Natural killer cell (primary cell): Measurements from ENCODE around the gene RPS27A. TPM values are rescaled to one million over a fixed set of nuclear protein-coding genes. Genes with fewer than 3 reads are reported as not detected.
"Not testable (repeated sequence)": the region's sequence is repeated elsewhere in the genome, so short reads cannot be mapped to it uniquely, and the experiment has no call there.

ENCODE experiments used
- ATAC-seq, 3 donors: fragments of 150-1000 bp in 2 of 3; fragments of 200-7000 bp in 1 of 3; cut with Tn5 transposase; 1 replicate in 1 of 3; 2 replicates in 2 of 3; pipeline ENCODE4 v1.10.0; 2021; ENCODE audit warnings: mild to moderate bottlenecking in 2 of 3, moderate library complexity in 2 of 3
- DNase-seq, 2 donors: peaks; one replicate each; pipeline versions ENCODE4 v3.0.0 to v3.0.0-alpha.2; 2013 to 2021; ENCODE audit warnings: mixed read lengths in 1 of 2
- H3K27ac ChIP-seq: one replicate; pipeline ENCODE4 v1.5.1; 2013; ENCODE audit warnings: mild to moderate bottlenecking, low read length
- H3K27me3 ChIP-seq: one replicate; pipeline ENCODE4 v1.6.1; 2013; ENCODE audit warnings: low read length; ENCODE audit not compliant: control insufficient read depth, insufficient read depth
- H3K36me3 ChIP-seq: one replicate; pipeline ENCODE4 v1.6.1; 2013; ENCODE audit warnings: low read length; ENCODE audit not compliant: control insufficient read depth, insufficient read depth
- H3K4me1 ChIP-seq: one replicate; pipeline ENCODE4 v1.6.1; 2013; ENCODE audit warnings: low read length; ENCODE audit not compliant: control insufficient read depth, insufficient read depth
- H3K4me3 ChIP-seq: one replicate; pipeline ENCODE4 v1.5.1; 2013; ENCODE audit warnings: low read length
- H3K9me3 ChIP-seq: one replicate; pipeline ENCODE4 v1.6.1; 2013; ENCODE audit warnings: low read length; ENCODE audit not compliant: control insufficient read depth, insufficient read depth
- H3K27ac Mint-ChIP-seq, 2 donors: one replicate each; pipeline ENCODE4 v1.8.0; 2022; ENCODE audit warnings: mild to moderate bottlenecking in 2 of 2, mixed read lengths in 2 of 2, moderate library complexity in 1 of 2
- H3K27me3 Mint-ChIP-seq, 2 donors: one replicate each; pipeline ENCODE4 v1.8.0; 2022; ENCODE audit warnings: low read depth in 2 of 2, mixed read lengths in 2 of 2
- H3K36me3 Mint-ChIP-seq: one replicate; pipeline ENCODE4 v1.8.0; 2022; ENCODE audit warnings: mixed read lengths
- H3K4me1 Mint-ChIP-seq, 2 donors: one replicate each; pipeline ENCODE4 v1.8.0; 2022; ENCODE audit warnings: mixed read lengths in 2 of 2
- H3K4me3 Mint-ChIP-seq: one replicate; pipeline ENCODE4 v1.8.0; 2022; ENCODE audit warnings: mild to moderate bottlenecking, moderate library complexity, mixed read lengths
- H3K9me3 Mint-ChIP-seq, 2 donors: one replicate each; pipeline ENCODE4 v1.8.0; 2022; ENCODE audit warnings: mixed read lengths in 2 of 2
- WGBS: methylation state at CpG from one replicate; pipeline ENCODE4 v1.1.7; 2013; ENCODE audit warnings: missing lambda C conversion rate; ENCODE audit not compliant: insufficient coverage; 5-methylcytosine and 5-hydroxymethylcytosine counted together
- intact Hi-C: fragments of 100-400 bp; cut with micrococcal nuclease; formaldehyde crosslinking; loops from one replicate; pipeline ENCODE4 v1.14.2; 2022
- total RNA-seq, 4 donors: library from RNA; stranded (reverse); fragments of 120-200 nt in 1 of 4; gene quantifications; one replicate each; pipeline versions ENCODE4 v1.2.3 to v1.2.4, GENCODE V29; 2013 to 2022
- TF ChIP-seq, protein P1 (sequence below): fragments of 200-600 bp; IDR thresholded peaks from one replicate; pipeline ENCODE4 v1.8.0; 2022; ENCODE audit warnings: antibody characterized with exemption

Gene RPS27A
- total RNA-seq, 3 donors from 2014 or later (not counting 1 experiment from before 2014, with no cell fraction given), result 830 to 1,009 (median 939) TPM

DNA sequence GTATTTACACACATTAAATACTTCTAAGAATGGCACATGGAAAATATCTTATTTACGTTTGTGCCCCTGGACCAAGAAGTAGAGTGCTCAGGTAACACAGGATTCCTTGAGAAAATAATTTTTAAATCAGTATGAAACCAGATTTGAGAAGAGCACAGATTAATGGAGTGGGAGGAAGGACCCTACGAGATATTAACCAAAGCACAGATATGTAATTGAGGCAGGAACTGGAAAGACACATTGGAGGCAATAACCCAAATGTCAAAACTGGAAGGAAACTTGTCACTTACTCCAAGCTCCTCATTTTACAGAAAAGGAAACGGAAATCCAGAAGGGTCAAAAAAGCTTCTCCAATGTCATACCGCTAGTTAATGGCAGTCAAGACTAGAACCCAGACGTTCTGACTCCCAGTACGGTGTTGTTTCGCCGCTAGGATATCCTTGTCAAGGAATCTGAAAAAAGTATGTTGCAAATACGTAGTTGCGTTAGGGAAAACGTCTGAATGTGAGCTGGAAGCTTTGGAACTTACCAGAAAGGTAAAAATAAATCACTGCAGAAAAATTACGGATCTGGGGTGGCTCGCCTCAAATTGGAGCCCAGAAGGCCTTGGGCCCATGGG lies 35.9 kb downstream of the RPS27A start:
- ATAC-seq, result no peak
- Mint-ChIP-seq H3K4me3 (peak overlapping the region; percentile 100), H3K4me1 (peaks cover 17 to 19% of the 10 kb centered on the region in 2 donors), H3K27me3 (peaks cover 0 to 2% of the 10 kb centered on the region in 2 donors), H3K27ac (peak overlapping the region; percentile 86 to 97), H3K9me3 (no peaks in the 10 kb centered on the region), H3K36me3 (no peaks in the 10 kb centered on the region)
- TF ChIP-seq, protein P1, sequence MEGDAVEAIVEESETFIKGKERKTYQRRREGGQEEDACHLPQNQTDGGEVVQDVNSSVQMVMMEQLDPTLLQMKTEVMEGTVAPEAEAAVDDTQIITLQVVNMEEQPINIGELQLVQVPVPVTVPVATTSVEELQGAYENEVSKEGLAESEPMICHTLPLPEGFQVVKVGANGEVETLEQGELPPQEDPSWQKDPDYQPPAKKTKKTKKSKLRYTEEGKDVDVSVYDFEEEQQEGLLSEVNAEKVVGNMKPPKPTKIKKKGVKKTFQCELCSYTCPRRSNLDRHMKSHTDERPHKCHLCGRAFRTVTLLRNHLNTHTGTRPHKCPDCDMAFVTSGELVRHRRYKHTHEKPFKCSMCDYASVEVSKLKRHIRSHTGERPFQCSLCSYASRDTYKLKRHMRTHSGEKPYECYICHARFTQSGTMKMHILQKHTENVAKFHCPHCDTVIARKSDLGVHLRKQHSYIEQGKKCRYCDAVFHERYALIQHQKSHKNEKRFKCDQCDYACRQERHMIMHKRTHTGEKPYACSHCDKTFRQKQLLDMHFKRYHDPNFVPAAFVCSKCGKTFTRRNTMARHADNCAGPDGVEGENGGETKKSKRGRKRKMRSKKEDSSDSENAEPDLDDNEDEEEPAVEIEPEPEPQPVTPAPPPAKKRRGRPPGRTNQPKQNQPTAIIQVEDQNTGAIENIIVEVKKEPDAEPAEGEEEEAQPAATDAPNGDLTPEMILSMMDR, result no peak
- H3K4me1 ChIP-seq, result peaks cover 11% of the 10 kb centered on the region
- peak overlapping the region; percentile 83 for H3K27ac ChIP-seq
- no peak for DNase-seq
- intact Hi-C loops, result no loop called here
- no peaks in the 10 kb centered on the region for H3K27me3 ChIP-seq
- H3K9me3 ChIP-seq, result no peaks in the 10 kb centered on the region
- WGBS, result 27% methylated on average over 13 of the region's 13 CpGs
- peaks cover 8% of the 10 kb centered on the region for H3K36me3 ChIP-seq
- peak overlapping the region; percentile 60 for H3K4me3 ChIP-seq

DNA sequence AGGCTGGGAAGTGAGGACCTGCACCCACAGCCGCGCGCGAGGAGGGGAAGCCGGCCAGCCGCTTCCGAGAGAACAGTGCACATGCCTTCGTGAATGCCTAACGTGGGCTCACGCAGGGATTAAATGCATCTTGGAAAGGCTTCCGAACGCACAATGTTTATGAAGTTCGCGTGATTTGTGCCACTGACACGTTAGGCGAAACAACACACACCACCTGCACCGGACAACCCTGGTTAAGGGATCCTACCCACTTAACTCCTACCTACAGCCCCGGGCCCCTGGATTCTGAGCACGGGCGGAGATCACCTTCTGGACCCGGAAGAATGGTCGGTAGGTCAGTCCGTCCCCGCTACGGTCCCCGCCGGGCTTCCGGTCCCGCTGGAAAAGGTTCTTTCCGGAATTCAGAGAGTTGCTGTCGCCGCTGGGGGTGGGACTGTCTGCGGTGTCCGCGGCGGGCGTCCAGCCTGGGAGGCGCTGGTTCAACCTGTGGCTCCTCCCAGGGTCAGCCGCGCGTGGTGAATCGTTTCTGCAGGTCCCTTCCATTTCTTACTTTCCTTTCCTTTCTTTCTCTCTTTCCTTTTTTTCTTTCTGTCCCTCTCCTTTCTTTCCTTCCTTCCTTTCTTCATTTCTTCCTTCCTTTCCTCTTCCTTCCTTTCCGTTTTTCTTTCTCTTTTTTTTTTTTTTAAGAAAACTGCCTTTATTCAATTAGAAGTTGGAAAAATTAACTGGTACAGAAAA lies 36.6 kb downstream of the RPS27A start, which contains the start of gene MTIF2:
TSS of gene MTIF2 (minus strand) at position 325 of the 738 bp plus-strand sequence. CDS start 5,373 bp downstream, outside the sequence.
- H3K9me3 Mint-ChIP-seq, result no peaks in the 10 kb centered on the region
- no peaks in the 10 kb centered on the region for H3K27me3 ChIP-seq
- H3K9me3 ChIP-seq, result no peaks in the 10 kb centered on the region
- DNase-seq (peak; percentile 88 to 91), ATAC-seq (peak; percentile 94 to 98 (median 98))
- peak within 1 kb of the TSS; percentile 100 for H3K4me3 Mint-ChIP-seq
- TF ChIP-seq, protein P1, result no peak
- peaks cover 0 to 2% of the 10 kb centered on the region in 2 donors for H3K27me3 Mint-ChIP-seq
- peak within 1 kb of the TSS; percentile 83 for H3K27ac ChIP-seq
- under 1% methylated on average over 42 of the region's 43 CpGs for WGBS
- H3K27ac Mint-ChIP-seq, result peak within 1 kb of the TSS; percentile 86 to 97
- H3K4me3 ChIP-seq, result peak within 1 kb of the TSS; percentile 60
- no peaks in the 10 kb centered on the region for H3K36me3 Mint-ChIP-seq
- intact Hi-C loops, result loop anchor here (1.0 kb wide), 2 partner anchors 13 to 36 kb away; no protein-coding TSS in a partner anchor
- peaks cover 3% of the 10 kb centered on the region for H3K36me3 ChIP-seq
- peaks cover 11% of the 10 kb centered on the region for H3K4me1 ChIP-seq
- peaks cover 17 to 19% of the 10 kb centered on the region in 2 donors for H3K4me1 Mint-ChIP-seq

GRCh38 chr2:55269645-55269990 lies 37.1 kb downstream of the RPS27A start:
- Histone ChIP-seq H3K36me3 (no peaks in the 10 kb centered on the region), H3K9me3 (no peaks in the 10 kb centered on the region), H3K4me3 (peak overlapping the region; percentile 60), H3K4me1 (peaks cover 11% of the 10 kb centered on the region), H3K27ac (peak overlapping the region; percentile 83), H3K27me3 (no peaks in the 10 kb centered on the region)
- H3K4me3 Mint-ChIP-seq, result peak overlapping the region; percentile 100
- H3K4me1 Mint-ChIP-seq, result peaks cover 17 to 19% of the 10 kb centered on the region in 2 donors
- WGBS, result 23% methylated on average over 7 of the region's 7 CpGs
- H3K36me3 Mint-ChIP-seq, result no peaks in the 10 kb centered on the region
- peaks cover 0 to 2% of the 10 kb centered on the region in 2 donors for H3K27me3 Mint-ChIP-seq
- peak overlapping the region; percentile 86 to 97 for H3K27ac Mint-ChIP-seq
- H3K9me3 Mint-ChIP-seq, result no peaks in the 10 kb centered on the region
- DNase-seq, result peak in 1 of 2 donors; percentile 42
- ATAC-seq, result no peak
- intact Hi-C loops, result loop anchor here (1.0 kb wide), 2 partner anchors 13 to 36 kb away; no protein-coding TSS in a partner anchor
- TF ChIP-seq, protein P1, result no peak

GRCh38 chr2:55274346-55274745 lies 41.9 kb downstream of the RPS27A start:
- ATAC-seq, DNase-seq, H3K4me3 ChIP-seq, H3K9me3 Mint-ChIP-seq, H3K27ac Mint-ChIP-seq, H3K4me1 Mint-ChIP-seq, H3K4me3 Mint-ChIP-seq, H3K36me3 ChIP-seq, H3K36me3 Mint-ChIP-seq, H3K9me3 ChIP-seq, H3K27me3 Mint-ChIP-seq, H3K27me3 ChIP-seq, intact Hi-C loops, H3K27ac ChIP-seq: not testable (repeated sequence)
- peaks cover 11% of the 10 kb centered on the region for H3K4me1 ChIP-seq
- 92% methylated on average over 1 of the region's 2 CpGs for WGBS
